Mesenchymal stem cell (in vitro differentiated cells and primary cell): Measurements from ENCODE around the gene DMD.

Experiments
- DNase-seq: peaks from one replicate; pipeline ENCODE4 v3.0.0-alpha.2; 2013
- H2AFZ ChIP-seq: one replicate; pipeline ENCODE4 v1.6.1; 2013; ENCODE audit warnings: low read depth, mild to moderate bottlenecking, control low read depth, inconsistent platforms, low read length, moderate library complexity
- H2AK5ac ChIP-seq: 2 replicates; pipeline ENCODE4 v1.6.1; 2013; ENCODE audit warnings: low read length, moderate library complexity, mild to moderate bottlenecking, inconsistent platforms; ENCODE audit not compliant: severe bottlenecking
- H2BK120ac ChIP-seq: one replicate; pipeline ENCODE4 v1.6.1; 2013; ENCODE audit warnings: low read depth, mild to moderate bottlenecking, inconsistent platforms, low read length, moderate library complexity
- H2BK12ac ChIP-seq, 2 experiments: one replicate each; pipeline ENCODE4 v1.6.1; 2013; ENCODE audit warnings: inconsistent platforms in 2 of 2, low read length in 2 of 2, mild to moderate bottlenecking in 2 of 2, moderate library complexity in 2 of 2, control low read depth in 1 of 2
- H2BK15ac ChIP-seq: one replicate; pipeline ENCODE4 v1.6.1; 2013; ENCODE audit warnings: mild to moderate bottlenecking, low read depth, inconsistent platforms; ENCODE audit not compliant: poor library complexity, severe bottlenecking
- H2BK5ac ChIP-seq: 2 replicates; pipeline ENCODE4 v1.6.1; 2013; ENCODE audit warnings: low read depth, mild to moderate bottlenecking, low read length, control low read depth, inconsistent platforms; ENCODE audit not compliant: poor library complexity, severe bottlenecking
- H3K14ac ChIP-seq, 2 experiments: one replicate each; pipeline ENCODE4 v1.6.1; 2013; ENCODE audit warnings: inconsistent platforms in 2 of 2, low read length in 2 of 2, control low read depth in 1 of 2, mild to moderate bottlenecking in 1 of 2, moderate library complexity in 1 of 2
- H3K18ac ChIP-seq, 2 experiments: one replicate each; pipeline ENCODE4 v1.6.1; 2013; ENCODE audit warnings: inconsistent platforms in 2 of 2, low read length in 2 of 2, control low read depth in 1 of 2, low read depth in 1 of 2, mild to moderate bottlenecking in 1 of 2
- H3K23ac ChIP-seq, 2 experiments: one replicate each; pipeline ENCODE4 v1.6.1; 2013; ENCODE audit warnings: inconsistent platforms in 2 of 2, low read length in 2 of 2, mild to moderate bottlenecking in 2 of 2, moderate library complexity in 2 of 2, control low read depth in 1 of 2
- H3K27ac ChIP-seq: 2 replicates; pipeline ENCODE4 v1.5.1; 2013; ENCODE audit warnings: mild to moderate bottlenecking, moderate library complexity, low read length, control low read depth, inconsistent platforms; ENCODE audit not compliant: poor library complexity, severe bottlenecking
- H3K27me3 ChIP-seq, 2 experiments: 2 replicates each; pipeline versions ENCODE4 v1.6.1 to v1.7.0; 2013; ENCODE audit warnings: low read length in 2 of 2, mild to moderate bottlenecking in 2 of 2, moderate library complexity in 2 of 2, control low read depth in 1 of 2, inconsistent platforms in 1 of 2; ENCODE audit not compliant: control insufficient read depth in 1 of 2, insufficient read depth in 1 of 2
- H3K36me3 ChIP-seq, 2 experiments: 2 replicates each; pipeline versions ENCODE4 v1.6.1 to v1.7.0; 2013; ENCODE audit warnings: low read length in 2 of 2, control low read depth in 1 of 2, inconsistent platforms in 1 of 2, low read depth in 1 of 2, mild to moderate bottlenecking in 1 of 2; ENCODE audit not compliant: insufficient read depth in 2 of 2, control insufficient read depth in 1 of 2
- H3K4ac ChIP-seq, 2 experiments: one replicate each; pipeline ENCODE4 v1.6.1; 2013; ENCODE audit warnings: inconsistent platforms in 2 of 2, low read length in 2 of 2, mild to moderate bottlenecking in 2 of 2, moderate library complexity in 2 of 2, control low read depth in 1 of 2, low read depth in 1 of 2
- H3K4me1 ChIP-seq: 2 replicates; pipeline ENCODE4 v1.6.1; 2013; ENCODE audit warnings: low read depth, low read length, control low read depth; ENCODE audit not compliant: control insufficient read depth, insufficient read depth
- H3K4me2 ChIP-seq: 2 replicates; pipeline ENCODE4 v1.6.1; 2013; ENCODE audit warnings: low read length, mild to moderate bottlenecking, inconsistent platforms; ENCODE audit not compliant: poor library complexity, severe bottlenecking
- H3K4me3 ChIP-seq, 2 experiments: 2 replicates each; pipeline versions ENCODE4 v1.5.1 to v1.7.0; 2013; ENCODE audit warnings: low read length in 2 of 2, mild to moderate bottlenecking in 2 of 2, control low read depth in 1 of 2, low read depth in 1 of 2; ENCODE audit not compliant: insufficient read depth in 1 of 2
- H3K79me1 ChIP-seq: replicated peaks from 2 replicates; pipeline ENCODE4 v1.6.1; 2013; ENCODE audit warnings: mild to moderate bottlenecking, control low read depth, low read length, inconsistent platforms; ENCODE audit not compliant: poor library complexity, severe bottlenecking
- H3K9ac ChIP-seq: 2 replicates; pipeline ENCODE4 v1.7.0; 2013; ENCODE audit warnings: mild to moderate bottlenecking, low read length, moderate library complexity
- H3K9me3 ChIP-seq: 2 replicates; pipeline ENCODE4 v1.7.0; 2013; ENCODE audit warnings: mild to moderate bottlenecking, low read length; ENCODE audit not compliant: control insufficient read depth
- H4K8ac ChIP-seq: one replicate; pipeline ENCODE4 v1.6.1; 2013; ENCODE audit warnings: inconsistent platforms, mild to moderate bottlenecking, low read length, moderate library complexity
- H4K91ac ChIP-seq: one replicate; pipeline ENCODE4 v1.6.1; 2013; ENCODE audit warnings: mild to moderate bottlenecking, low read length, inconsistent platforms
- WGBS: methylation state at CpG from one replicate; pipeline ENCODE4 v1.1.7; 2013; ENCODE audit warnings: mixed read lengths; 5-methylcytosine and 5-hydroxymethylcytosine counted together

DMD gene

DNA sequence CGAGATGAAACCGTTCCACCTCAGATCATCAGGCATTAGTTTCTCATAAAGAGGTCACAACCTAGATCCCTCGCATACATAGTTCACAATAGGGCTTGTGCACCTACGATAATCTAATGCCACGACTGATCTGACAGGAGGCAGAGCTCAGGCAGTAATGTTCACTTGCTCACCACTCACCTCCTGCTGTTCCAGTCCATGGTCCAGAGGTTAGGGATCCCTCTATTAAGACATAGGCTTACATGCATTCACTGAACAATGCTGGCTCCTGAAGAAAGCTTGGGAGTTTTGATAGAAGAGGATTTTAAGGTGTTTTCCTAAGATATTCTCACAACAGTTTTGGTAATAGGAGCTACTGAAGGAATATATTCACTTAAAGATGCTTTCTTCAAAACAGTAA, 1903.4 kb downstream of the DMD start:
- Histone ChIP-seq H3K4me1 (no peaks in the 10 kb centered on the region), H2BK120ac (no peak overlapping the region), H3K36me3 (no peaks in the 10 kb centered on the region), H3K4me2 (no peak overlapping the region), H2AFZ (no peak overlapping the region), H3K9ac (no peak overlapping the region), H3K27me3 (no peaks in the 10 kb centered on the region), H3K23ac (no peak overlapping the region), H3K9me3 (no peaks in the 10 kb centered on the region), H3K18ac (no peak overlapping the region), H3K14ac (no peak overlapping the region), H3K4ac (no peak overlapping the region), H4K8ac (no peak overlapping the region), H2BK5ac (no peak overlapping the region), H2BK15ac (no peak overlapping the region), H3K79me1 (no peaks in the 10 kb centered on the region), H2AK5ac (no peak overlapping the region), H2BK12ac (no peak overlapping the region), H4K91ac (no peak overlapping the region), H3K27ac (no peak overlapping the region), H3K4me3 (no peak overlapping the region)
- DNase-seq: no peak
- 96% methylated on average over 5 of the region's 5 CpGs for WGBS

DNA sequence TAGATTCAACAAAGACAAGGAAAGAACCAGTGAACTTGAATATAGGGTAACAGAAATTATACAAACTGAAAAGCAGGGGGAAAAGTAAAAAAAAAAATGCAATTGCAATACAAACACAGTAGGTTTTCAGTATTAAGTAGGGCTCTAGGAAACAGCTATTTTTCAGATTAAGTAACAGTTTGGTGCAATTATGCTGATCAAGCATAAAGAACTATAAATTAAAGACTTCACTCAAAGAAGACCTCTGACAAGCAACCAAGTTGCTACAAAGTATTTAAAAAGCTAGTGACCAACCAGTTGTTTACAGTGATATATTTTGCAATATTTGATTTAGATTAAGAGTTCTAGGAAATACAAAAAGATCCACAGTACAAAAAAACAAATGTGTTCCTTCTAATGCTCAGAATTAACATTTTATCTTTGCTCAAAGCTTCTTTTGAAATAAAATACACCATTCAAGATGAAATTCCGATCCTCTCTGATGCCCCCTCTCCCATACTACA, 1908.7 kb downstream of the DMD start:
- no peak overlapping the region for H3K23ac ChIP-seq
- H2BK12ac ChIP-seq: no peak overlapping the region
- no peak for DNase-seq
- H2BK15ac ChIP-seq: no peak overlapping the region
- no peaks in the 10 kb centered on the region for H3K27me3 ChIP-seq
- H2AK5ac ChIP-seq: no peak overlapping the region
- H3K4me3 ChIP-seq: no peak overlapping the region
- H2BK5ac ChIP-seq: no peak overlapping the region
- H3K4me1 ChIP-seq: no peaks in the 10 kb centered on the region
- H3K27ac ChIP-seq: no peak overlapping the region
- no peak overlapping the region for H4K91ac ChIP-seq
- no peak overlapping the region for H3K9ac ChIP-seq
- no peaks in the 10 kb centered on the region for H3K9me3 ChIP-seq
- no CpG with 5 or more reads among the region's 1 CpG for WGBS
- no peaks in the 10 kb centered on the region for H3K36me3 ChIP-seq
- no peak overlapping the region for H3K4ac ChIP-seq
- no peaks in the 10 kb centered on the region for H3K79me1 ChIP-seq
- H2AFZ ChIP-seq: no peak overlapping the region
- no peak overlapping the region for H2BK120ac ChIP-seq
- H3K18ac ChIP-seq: no peak overlapping the region
- H3K14ac ChIP-seq: no peak overlapping the region
- no peak overlapping the region for H4K8ac ChIP-seq
- H3K4me2 ChIP-seq: no peak overlapping the region

DNA sequence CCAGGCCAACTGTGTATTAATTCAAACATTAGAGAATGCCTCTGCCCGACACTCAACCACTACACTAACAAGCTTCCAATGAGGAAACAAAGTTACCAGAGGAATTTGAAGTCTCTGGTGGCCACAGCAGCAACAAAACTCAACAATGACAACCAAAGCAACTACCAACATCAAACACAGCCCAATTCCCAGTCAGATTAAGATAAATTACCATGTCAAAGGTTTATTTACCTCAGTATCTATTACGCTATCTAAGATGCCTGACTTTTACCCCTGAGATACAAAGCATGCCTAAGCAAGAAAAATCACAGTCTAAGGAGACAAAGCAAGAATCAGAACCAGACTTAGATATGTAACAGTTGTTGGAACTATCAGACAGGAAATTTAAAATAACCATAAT, 1909.4 kb downstream of the DMD start:
- Histone ChIP-seq H2BK15ac (no peak overlapping the region), H3K9me3 (no peaks in the 10 kb centered on the region), H4K91ac (no peak overlapping the region), H3K27me3 (no peaks in the 10 kb centered on the region), H3K9ac (no peak overlapping the region), H3K23ac (no peak overlapping the region), H3K18ac (no peak overlapping the region), H2BK120ac (no peak overlapping the region), H2AK5ac (no peak overlapping the region), H3K4me1 (no peaks in the 10 kb centered on the region), H2BK12ac (no peak overlapping the region), H3K4me2 (no peak overlapping the region), H3K27ac (no peak overlapping the region), H3K79me1 (no peaks in the 10 kb centered on the region), H3K36me3 (no peaks in the 10 kb centered on the region), H2BK5ac (no peak overlapping the region), H3K4ac (no peak overlapping the region), H3K4me3 (no peak overlapping the region), H3K14ac (no peak overlapping the region), H4K8ac (no peak overlapping the region), H2AFZ (no peak overlapping the region)
- WGBS: 80% methylated on average over 1 of the region's 2 CpGs
- no peak for DNase-seq

DNA sequence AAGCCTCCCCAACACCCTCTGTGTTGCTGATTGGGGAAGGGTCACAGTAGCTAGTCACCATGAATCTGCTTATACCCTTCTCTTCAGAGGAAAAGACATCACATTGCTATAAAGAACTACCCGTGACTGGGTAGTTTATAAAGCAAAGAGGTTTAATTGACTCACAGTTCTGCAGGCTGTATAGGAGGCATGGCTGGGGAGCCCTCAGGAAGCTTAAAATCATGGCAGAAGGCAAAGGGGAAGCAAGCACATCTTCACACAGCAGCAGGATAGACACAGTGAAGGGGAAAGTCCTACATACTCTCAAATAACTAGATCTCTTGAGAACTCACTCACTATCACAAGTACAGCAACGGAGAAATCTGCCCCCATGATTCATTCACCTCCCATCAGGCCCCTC, 1910.1 kb downstream of the DMD start:
- H3K18ac ChIP-seq: no peak overlapping the region
- no CpG with 5 or more reads among the region's 2 CpGs for WGBS
- no peak overlapping the region for H3K14ac ChIP-seq
- H3K9ac ChIP-seq: no peak overlapping the region
- H4K91ac ChIP-seq: no peak overlapping the region
- H3K27ac ChIP-seq: no peak overlapping the region
- H3K4me3 ChIP-seq: no peak overlapping the region
- no peaks in the 10 kb centered on the region for H3K9me3 ChIP-seq
- no peak overlapping the region for H3K4me2 ChIP-seq
- H3K27me3 ChIP-seq: no peaks in the 10 kb centered on the region
- H2AK5ac ChIP-seq: no peak overlapping the region
- no peaks in the 10 kb centered on the region for H3K79me1 ChIP-seq
- H2BK120ac ChIP-seq: no peak overlapping the region
- H2AFZ ChIP-seq: no peak overlapping the region
- H2BK5ac ChIP-seq: no peak overlapping the region
- no peak for DNase-seq
- H2BK12ac ChIP-seq: no peak overlapping the region
- H3K23ac ChIP-seq: no peak overlapping the region
- no peak overlapping the region for H2BK15ac ChIP-seq
- no peaks in the 10 kb centered on the region for H3K36me3 ChIP-seq
- no peaks in the 10 kb centered on the region for H3K4me1 ChIP-seq
- H3K4ac ChIP-seq: no peak overlapping the region
- no peak overlapping the region for H4K8ac ChIP-seq
